Thyroid gland (tissue), 4 donors: Measurements from ENCODE around the gene INSYN2A.

ENCODE experiments used
- POLR2A ChIP-seq, 2 donors: fragments of 450-650 bp; IDR thresholded peaks; one replicate each; pipeline ENCODE4 v1.6.1; 2017; ENCODE audit warnings: antibody characterized with exemption in 2 of 2, mild to moderate bottlenecking in 2 of 2, moderate library complexity in 1 of 2
- TF ChIP-seq, protein P1 (sequence below), 6 experiments: fragments of 200-600 bp in 3 of 6; fragments of 450-650 bp in 3 of 6; sonication (generic) in 3 of 6; IDR thresholded peaks; one replicate each; pipeline ENCODE4 v1.5.1; 2016 to 2019; ENCODE audit warnings: antibody characterized with exemption in 6 of 6, mild to moderate bottlenecking in 2 of 6, inconsistent platforms in 1 of 6, moderate library complexity in 1 of 6

- TF ChIP-seq, protein P1, sequence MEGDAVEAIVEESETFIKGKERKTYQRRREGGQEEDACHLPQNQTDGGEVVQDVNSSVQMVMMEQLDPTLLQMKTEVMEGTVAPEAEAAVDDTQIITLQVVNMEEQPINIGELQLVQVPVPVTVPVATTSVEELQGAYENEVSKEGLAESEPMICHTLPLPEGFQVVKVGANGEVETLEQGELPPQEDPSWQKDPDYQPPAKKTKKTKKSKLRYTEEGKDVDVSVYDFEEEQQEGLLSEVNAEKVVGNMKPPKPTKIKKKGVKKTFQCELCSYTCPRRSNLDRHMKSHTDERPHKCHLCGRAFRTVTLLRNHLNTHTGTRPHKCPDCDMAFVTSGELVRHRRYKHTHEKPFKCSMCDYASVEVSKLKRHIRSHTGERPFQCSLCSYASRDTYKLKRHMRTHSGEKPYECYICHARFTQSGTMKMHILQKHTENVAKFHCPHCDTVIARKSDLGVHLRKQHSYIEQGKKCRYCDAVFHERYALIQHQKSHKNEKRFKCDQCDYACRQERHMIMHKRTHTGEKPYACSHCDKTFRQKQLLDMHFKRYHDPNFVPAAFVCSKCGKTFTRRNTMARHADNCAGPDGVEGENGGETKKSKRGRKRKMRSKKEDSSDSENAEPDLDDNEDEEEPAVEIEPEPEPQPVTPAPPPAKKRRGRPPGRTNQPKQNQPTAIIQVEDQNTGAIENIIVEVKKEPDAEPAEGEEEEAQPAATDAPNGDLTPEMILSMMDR (IDR thresholded peaks at IDR 0.05): no peak
- no peak for TF ChIP-seq POLR2A (IDR thresholded peaks at IDR 0.05)
These were observed 1.3 kb downstream of the INSYN2A start for GRCh38 chr10:127195041-127195506.
